CD4-positive, alpha-beta T cell treated with Interleukin-1 beta for 1 hour (primary cell): ENCODE results near the gene NCOA3.

Experiments
- DNase-seq, 2 donors: peaks; one replicate each; pipeline ENCODE4 v3.0.0-alpha.2; 2020 to 2022

NCOA3 gene

GRCh38 chr20:47669489-47669888 is 167.8 kb downstream of the NCOA3 start:
- DNase-seq: no peak

DNA sequence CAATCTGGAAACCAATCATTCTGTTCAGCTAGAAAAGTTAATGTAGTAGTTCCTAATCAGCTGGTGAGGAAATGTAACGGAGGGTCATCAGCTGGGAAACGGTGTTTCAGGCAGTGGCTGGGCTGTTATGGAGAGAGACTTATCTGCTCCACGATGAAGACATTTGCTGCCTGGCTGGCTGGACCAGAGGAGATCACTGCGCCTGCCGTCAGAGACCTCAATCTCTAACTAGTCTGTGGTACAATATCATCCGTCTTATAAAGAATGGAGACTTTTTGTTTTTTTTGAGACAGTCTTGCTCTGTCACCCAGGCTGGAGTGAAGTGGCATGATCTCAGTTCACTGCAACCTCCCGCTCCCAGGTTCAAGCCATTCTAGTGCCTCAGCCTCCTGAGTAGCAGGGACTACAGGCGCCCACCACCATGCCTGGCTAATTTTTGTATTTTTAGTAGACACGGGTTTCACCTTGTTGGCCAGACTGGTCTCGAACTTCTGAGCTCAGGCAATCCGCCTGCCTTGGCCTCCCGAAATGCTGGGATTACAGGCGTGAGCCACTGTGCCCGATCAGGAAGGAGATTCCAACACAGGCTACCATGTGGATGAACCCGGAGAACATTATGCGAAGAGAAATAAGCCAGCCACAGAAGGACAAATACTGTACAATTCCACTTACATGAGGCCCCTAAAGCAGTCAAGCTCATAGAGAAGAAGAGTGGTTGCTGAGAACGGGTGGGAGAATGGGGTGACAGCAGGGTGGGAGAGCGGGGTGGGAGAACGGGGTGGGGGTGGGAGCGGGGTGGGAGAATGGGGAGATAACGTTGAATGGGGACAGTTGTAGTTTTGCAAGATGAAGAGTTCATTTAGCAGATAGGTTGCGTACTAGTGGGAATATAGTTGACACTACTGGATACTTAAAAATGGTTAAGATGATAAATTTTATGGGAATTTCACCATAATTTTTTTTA is 168.5 kb downstream of the NCOA3 start:
- no peak for DNase-seq

- no peak for DNase-seq
These were observed 169.2 kb downstream of the NCOA3 start for GRCh38 chr20:47670913-47671312.

- no peak for DNase-seq
These were observed 170.5 kb downstream of the NCOA3 start for GRCh38 chr20:47672166-47672565.

- no peak for DNase-seq
These were observed 171.4 kb downstream of the NCOA3 start for GRCh38 chr20:47672886-47673670.

DNA sequence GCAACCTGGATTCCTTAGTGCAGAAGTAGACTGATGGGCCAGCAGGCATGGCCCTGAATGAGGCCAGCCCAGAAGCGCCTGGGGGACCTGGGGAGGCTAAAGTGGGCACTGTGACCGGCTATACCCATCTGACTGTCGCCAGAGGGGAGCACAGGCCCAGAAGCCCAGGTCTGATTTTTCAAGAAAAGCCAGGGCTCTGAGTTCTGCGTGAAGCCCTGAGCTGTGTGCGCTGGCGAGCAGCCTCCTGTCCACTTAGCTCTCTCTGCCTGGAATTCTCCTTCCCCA is 171.9 kb downstream of the NCOA3 start:
- no peak for DNase-seq

DNA sequence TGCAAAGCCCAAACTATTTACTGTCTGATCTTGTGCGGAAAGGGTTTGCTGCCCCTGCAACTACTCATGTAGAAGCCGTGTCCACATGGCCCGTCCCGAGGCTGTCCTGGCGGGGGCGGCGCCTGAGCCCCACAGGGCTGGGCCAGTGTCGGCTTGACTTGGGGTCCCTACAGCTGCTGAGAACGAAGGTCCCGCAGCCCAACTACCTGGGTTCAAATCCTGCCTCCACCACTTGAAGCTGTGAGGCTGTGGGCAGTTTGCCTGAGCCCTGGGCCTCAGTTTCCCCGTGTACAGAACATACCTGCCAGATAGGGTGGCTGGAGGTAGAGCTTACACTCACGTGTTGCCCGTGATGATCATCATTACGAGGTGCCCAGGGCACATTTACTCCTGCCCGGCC is 172.5 kb downstream of the NCOA3 start:
- no peak for DNase-seq

DNA sequence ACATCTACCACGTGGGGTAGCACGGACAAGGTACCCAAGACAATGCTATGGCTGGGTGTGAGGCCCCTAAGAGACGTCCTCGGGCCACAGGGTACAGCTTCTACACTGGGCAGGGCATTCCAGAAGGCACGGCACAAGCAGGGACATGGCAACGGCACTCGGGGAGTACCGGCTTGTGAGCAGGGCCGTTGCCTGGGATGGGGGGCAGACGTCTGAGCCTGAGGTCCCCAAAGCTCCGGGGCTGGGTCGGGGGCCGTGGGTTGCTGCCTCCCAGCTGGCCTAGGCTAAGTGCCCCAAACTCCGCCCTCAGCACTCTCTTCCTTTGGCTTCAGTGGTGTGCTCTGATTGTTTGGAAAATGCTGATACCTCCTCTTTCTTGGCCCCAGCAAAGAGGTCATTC is 173.0 kb downstream of the NCOA3 start:
- DNase-seq: no peak

DNA sequence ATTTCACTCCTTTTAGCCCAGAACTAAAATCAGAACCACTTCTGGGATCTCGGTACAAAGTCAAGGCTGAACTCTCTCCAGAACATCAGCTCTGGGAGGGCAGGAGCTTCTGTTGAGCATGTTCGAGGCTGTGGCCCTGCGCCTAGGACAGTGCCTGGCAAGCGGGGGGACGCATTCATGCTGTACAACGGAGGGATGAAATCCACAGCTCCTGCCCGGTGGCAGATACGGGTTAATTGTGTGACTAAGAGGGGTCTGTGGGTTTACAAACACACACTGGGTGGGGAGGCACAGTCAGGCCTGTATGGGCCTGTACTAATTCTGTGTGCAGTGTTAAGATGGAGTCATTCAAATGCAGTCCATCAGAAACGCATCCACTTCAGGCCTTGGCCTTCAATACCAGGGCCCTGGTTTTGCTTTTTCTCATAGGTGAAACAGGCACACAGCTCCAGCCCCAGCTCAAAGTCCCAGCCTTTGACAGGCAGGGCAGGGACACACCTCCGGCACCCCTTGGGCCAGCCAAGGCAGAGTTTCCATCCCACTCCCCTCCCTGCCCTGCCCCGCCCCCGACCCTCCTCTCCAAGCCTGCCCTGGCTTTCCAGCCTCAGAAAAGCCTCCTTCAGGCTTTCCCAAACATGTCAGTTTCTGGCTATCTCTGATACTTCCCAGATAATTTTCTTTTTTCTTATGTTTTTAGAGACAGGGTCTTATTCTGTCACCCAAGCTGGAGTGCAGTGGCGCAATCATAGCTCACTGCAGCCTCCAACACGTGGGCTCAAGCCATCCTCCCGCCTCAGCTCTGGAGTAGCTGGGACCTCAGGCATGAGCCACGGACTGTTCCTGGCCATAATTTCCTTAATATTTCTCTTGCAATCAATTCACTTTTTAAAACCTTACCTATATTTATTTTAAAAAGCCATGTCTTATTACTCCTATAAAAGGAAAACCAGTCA is 173.8 kb downstream of the NCOA3 start:
- DNase-seq: no peak

DNA sequence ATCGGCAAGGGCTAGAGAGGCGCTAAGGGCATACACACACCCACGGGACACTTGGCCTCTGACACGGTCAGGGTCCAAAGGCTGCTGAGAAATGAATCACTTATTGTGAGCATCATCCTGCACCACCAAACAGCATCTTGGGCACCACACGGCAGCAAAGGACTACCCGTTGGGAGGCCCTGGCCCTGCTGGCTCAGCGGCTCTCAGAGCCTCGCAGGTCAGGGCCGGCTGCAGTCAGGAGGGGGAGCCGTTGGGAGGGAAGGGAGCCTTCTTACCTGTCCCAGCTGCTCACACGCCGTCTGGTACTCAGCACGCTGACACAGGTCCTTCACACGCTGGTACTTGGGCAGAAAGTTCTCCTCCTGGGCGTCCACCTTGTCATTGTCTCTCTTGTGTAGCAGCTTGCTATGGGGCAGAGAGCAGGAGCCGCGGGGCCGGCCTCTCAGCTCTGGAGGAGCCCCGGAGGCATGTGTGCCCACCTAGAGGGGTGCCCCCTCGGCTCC is 174.6 kb downstream of the NCOA3 start:
- no peak for DNase-seq

- no peak for DNase-seq
These were observed 175.4 kb downstream of the NCOA3 start for GRCh38 chr20:47676912-47677634.

- peak; percentile 41 to 47 for DNase-seq
These were observed 176.2 kb downstream of the NCOA3 start for GRCh38 chr20:47677635-47678453.

- DNase-seq: no peak
These were observed 176.8 kb downstream of the NCOA3 start for GRCh38 chr20:47678536-47678935.

- DNase-seq: no peak
These were observed 177.8 kb downstream of the NCOA3 start for GRCh38 chr20:47679462-47679861.

DNA sequence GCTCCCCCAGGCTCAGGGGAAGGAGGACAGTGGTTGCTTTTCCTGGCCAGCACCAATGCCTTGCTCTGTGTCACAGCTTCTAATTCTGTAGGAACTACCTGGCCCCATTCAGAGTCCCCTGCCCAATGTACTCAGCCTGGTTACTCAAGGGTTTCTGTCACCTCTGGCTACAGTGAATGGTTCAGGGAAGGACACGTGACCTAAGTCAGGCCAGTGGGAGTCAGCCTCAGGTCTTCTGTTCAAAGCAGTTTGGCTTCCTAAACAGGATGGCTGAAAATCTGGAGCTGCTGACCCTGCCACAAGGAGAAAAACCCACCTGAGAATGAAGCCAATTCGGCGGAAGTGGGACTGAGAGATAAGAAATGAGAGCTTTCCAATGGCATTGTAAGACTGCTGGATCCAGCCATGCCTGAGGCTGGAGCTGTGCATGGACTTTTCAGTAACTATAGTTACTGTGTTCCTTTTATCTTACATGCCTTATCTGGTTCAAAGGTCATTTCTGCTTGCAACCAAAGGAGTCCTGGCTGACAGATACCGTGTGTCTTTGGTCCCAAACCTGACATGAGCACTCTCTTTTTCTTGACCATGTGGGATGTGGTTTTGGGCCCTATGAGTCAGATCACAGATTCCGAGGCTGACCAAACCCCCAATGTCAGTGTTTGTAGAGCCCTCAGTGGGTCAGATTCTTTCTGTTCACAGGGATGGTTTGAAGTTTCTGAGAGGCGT is 179.3 kb downstream of the NCOA3 start:
- DNase-seq: no peak

DNA sequence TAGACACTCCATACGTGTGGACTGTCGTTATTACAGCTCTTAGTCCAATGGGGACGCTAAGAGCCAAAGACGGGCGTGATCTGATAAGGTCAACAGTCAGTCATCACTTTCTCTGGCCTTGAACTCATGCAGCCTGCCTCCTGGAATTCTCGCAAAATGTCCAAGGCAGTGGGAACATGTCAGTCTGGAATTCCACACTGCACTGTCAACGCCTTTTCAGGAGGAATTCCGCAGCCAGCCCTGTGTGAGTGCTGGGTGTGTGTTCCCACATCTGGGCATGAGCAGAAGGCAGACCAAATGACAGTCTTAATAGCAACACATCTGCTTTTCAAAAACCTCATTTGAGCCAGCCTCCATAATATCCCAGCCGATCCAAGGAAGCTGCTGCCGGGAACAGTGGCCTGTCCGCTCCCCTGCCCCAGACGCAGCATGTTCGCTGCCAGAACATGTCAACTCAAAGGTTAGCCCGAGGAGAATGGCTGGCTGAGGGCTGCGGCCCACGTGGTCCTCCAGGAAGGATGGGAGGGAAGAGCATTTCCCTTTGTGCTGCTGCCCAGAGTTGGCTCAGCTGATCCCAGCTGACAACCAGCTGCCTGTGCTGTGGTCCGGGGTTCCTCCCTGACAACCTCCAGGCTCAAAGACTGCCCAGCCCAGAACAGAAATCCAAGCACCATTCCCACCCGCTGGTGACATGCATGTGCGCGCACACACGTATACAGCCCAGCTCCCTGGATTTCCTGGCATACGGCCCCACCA is 180.5 kb downstream of the NCOA3 start:
- no peak for DNase-seq

DNA sequence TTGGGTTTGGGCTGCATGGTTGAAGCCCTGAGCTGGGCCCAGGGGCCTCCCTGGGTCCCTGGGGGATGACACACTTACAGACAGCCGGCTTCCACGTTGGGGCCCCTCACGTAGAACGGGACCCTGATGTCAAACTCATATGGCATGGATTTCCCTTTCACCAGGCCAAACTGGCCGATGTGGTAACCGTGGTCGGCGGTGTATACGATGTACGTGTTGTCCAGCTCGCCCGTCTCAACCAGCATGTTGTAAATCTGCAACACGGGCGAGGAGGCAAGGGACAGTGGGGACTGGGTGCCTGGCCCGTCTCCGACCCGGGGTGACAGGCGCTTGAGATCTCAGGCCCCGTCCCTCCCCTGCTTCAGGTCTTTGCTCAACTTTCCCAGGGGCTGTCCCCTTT is 181.2 kb downstream of the NCOA3 start:
- DNase-seq: no peak

GRCh38 chr20:47684306-47685080 is 182.8 kb downstream of the NCOA3 start:
- no peak for DNase-seq

GRCh38 chr20:47686545-47686944 is 184.9 kb downstream of the NCOA3 start:
- DNase-seq: no peak
